ENCODE measurements around the gene DOCK4.

Gene DOCK4

DNA sequence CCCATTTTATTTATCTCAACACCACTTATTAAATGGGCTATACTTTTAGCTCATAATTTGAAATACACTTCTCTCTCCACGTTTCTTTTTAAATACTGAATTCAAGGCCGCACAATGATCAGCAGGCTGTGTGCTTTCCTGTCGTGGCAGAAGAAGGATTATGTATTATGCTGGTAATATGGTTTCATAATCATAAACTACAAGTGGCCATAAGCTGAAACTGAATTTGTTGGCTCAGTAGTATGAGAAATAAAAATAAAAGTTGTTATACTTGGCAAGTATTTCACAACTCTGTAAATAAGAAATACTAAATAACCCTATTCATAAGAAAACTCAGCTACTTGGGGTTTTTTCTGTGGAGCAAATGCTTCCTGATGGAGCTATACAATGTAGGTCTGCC lies 313.6 kb downstream of the DOCK4 start:
- no peak overlapping the region for H3K4me3 ChIP-seq (ENCODE audit: low read depth, low read length)
- TF ChIP-seq, protein P1, sequence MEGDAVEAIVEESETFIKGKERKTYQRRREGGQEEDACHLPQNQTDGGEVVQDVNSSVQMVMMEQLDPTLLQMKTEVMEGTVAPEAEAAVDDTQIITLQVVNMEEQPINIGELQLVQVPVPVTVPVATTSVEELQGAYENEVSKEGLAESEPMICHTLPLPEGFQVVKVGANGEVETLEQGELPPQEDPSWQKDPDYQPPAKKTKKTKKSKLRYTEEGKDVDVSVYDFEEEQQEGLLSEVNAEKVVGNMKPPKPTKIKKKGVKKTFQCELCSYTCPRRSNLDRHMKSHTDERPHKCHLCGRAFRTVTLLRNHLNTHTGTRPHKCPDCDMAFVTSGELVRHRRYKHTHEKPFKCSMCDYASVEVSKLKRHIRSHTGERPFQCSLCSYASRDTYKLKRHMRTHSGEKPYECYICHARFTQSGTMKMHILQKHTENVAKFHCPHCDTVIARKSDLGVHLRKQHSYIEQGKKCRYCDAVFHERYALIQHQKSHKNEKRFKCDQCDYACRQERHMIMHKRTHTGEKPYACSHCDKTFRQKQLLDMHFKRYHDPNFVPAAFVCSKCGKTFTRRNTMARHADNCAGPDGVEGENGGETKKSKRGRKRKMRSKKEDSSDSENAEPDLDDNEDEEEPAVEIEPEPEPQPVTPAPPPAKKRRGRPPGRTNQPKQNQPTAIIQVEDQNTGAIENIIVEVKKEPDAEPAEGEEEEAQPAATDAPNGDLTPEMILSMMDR (IDR thresholded peaks at IDR 0.05; ENCODE audit: low read depth, low read length) = no peak

DNA sequence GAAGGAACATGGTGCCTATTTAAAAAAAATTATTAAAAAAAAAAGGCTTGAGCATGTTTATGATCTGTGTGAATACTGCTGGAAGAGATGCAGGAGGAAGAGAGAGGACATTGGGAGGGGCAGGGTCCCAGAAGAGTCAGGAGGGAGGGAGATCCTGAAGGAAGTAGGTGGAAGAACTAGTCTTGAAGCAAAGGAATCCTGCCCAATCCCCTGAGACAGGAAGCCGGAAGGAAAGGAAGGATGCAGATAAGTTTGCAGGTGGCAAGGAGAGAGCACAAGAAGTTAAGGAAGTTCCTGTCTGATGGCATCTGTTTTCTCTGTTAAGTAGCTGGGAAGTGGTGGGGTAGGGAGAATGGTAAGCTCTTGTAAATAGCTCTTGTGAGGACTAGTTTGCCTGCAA lies 318.5 kb downstream of the DOCK4 start:
- TF ChIP-seq, protein P1 (IDR thresholded peaks at IDR 0.05; ENCODE audit: low read depth, low read length) = no peak
- no peak overlapping the region for H3K4me3 ChIP-seq (ENCODE audit: low read depth, low read length)

DNA sequence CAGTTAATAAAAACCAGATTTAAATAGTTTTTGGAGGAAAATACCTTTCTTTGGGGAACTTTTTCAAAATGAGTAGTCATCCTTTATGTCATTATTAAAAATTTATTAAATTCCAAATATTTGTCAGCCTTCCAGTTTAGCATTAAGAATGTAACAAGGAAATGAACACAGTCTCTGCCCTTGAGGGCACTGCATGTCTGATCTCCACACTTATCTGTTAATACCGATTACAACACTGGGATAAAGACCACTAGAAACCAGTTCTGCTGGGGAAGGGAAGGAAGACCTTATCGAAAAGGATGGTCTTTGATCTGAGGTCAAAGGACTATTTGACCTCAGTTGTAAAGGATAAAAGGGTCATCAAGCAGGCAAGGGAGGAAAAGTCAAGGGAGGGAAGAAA lies 320.0 kb downstream of the DOCK4 start:
- TF ChIP-seq, protein P1 (IDR thresholded peaks at IDR 0.05; ENCODE audit: low read depth, low read length) = no peak
- no peak overlapping the region for H3K4me3 ChIP-seq (ENCODE audit: low read depth, low read length)

DNA sequence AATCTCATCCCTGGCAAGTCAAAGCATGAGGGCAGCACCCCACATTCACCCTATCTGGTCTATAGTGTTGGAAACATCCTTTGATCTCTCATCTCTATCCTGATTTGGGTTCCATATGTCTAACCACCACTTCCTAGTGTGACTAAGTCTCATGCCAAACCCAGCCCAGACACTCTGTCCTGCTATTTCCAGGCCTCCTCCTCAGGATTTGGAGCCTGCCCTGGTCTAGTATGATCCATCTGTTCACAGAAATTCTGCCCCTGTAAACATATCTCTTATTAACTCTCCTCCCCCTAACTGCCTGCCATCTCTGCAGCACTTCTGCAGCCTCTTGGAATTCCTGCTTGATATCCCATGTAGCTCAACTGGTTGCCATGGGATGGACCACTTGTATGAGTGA lies 323.0 kb downstream of the DOCK4 start:
- H3K4me3 ChIP-seq (ENCODE audit: low read depth, low read length) = no peak overlapping the region
- TF ChIP-seq, protein P1 (IDR thresholded peaks at IDR 0.05; ENCODE audit: low read depth, low read length) = no peak

DNA sequence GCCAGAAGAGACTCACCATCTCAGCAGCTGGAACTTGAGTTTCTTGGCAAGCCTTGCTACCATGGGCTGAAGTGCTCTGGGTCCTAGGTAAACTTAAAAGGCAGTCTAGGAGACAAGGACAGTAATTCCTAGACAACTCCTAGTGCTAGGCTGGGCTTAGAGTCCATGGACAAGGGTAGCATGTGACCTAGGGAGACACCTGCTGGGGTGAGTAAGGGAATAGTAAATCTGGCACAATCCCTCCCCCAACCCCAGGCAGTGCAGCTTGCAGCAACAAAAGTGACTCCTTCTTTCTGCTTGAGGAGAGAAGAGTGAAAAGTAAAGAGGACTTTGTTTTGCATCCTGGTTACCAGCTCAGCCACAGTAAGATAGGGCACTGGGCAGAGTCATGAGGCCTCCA lies 327.4 kb downstream of the DOCK4 start:
- no peak overlapping the region for H3K4me3 ChIP-seq (ENCODE audit: low read depth, low read length)
- TF ChIP-seq, protein P1 (IDR thresholded peaks at IDR 0.05; ENCODE audit: low read depth, low read length) = no peak

DNA sequence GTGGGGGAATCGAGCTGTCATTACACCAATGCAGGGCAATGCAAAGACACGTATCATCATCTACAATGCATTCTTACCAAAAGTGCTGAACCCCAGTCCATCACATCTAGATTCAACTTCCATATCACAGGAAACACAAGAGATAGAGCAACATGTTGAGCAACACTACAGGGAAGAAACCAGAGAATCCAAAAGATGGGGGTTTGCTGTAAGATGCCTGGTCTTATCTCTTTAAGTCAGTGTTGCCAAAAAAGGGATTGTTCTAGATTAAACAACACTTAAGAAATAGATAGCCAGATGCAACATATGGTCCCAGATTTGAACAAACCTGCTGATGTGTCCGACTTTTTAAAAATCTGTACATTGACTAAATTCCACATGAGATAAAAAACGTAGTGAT lies 328.3 kb downstream of the DOCK4 start:
- TF ChIP-seq, protein P1 (IDR thresholded peaks at IDR 0.05; ENCODE audit: low read depth, low read length) = no peak
- no peak overlapping the region for H3K4me3 ChIP-seq (ENCODE audit: low read depth, low read length)

DNA sequence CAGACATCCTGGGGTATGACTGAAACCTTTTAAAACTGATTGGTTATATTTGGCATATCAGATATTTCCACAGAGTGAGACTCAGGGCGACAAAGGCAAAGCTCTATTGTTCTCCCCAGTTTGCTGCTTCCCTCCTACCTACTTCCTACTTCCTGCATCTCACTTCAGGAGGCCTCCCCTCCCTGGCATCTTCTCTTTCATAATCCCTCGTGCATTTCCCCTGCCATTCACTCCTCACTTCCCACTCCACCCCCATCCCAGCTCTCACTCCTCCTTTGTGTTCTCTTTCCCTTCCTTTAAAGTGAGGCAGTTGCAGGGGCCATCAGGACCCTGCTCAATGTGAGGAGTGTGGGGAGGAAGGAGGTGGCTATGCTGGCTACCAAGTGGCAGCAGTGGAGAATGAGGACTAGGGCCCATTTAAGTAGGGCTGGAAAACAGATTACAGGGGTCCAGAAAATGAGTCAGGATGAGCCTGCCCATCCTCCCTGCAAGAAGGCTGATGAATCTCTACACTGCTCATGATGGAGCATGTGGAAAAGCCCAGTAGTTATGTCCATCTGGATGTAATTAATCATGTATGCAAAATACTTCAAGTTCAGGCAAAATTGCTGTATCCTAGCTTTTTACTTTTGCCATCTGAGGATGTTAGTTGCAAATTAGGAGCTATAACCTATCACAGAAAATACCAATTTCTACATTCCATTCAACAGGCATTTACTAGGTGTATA lies 332.1 kb downstream of the DOCK4 start:
- H3K4me3 ChIP-seq (ENCODE audit: low read depth, low read length) = no peak overlapping the region
- TF ChIP-seq, protein P1 (IDR thresholded peaks at IDR 0.05; ENCODE audit: low read depth, low read length) = no peak

All from WI38 (cell line).